NT2/D1 (cell line): ENCODE results near the gene STK35.

Source experiments
- SUZ12 ChIP-seq: IDR thresholded peaks from 2 replicates; pipeline ENCODE4 v1.6.1; 2011; ENCODE audit not compliant: insufficient read length, insufficient read depth; ENCODE audit errors: extremely low read depth
- YY1 ChIP-seq: IDR thresholded peaks from 2 replicates; pipeline ENCODE4 v1.6.1; 2011; ENCODE audit not compliant: insufficient read length, insufficient read depth
- ZNF274 ChIP-seq: IDR thresholded peaks from 2 replicates; pipeline ENCODE4 v1.6.1; 2011; ENCODE audit warnings: mild to moderate bottlenecking, low read depth, low read length

GRCh38 chr20:2086980-2087377 lies 14.6 kb upstream of the STK35 start:
- no peak for TF ChIP-seq ZNF274
- TF ChIP-seq YY1, result no peak
- no peak for TF ChIP-seq SUZ12
